ENCODE results near the gene CARD14.
"Not testable (repeated sequence)": the region's sequence is repeated elsewhere in the genome, so short reads cannot be mapped to it uniquely, and the experiment has no call there.

The CARD14 gene

DNA sequence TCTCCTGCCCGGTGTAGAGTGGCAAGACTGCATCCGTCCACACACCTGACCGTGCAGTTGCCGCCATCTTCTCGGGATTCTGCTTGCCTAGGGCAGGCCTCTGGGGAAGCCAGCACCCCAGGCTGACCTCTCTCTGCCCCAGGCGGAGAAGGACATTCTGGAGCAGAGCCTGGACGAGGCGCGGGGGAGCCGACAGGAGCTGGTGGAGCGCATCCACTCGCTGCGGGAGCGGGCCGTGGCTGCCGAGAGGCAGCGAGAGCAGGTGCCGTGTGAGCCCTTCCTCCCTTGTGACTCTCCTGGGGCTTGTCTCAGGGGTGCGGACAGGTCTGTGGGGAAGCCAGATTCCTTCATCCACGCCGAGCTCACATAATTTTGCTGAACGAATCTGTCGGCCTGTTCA lies 19.8 kb downstream of the CARD14 start:
- H3K27me3 Mint-ChIP-seq: peaks cover 78% of the 10 kb centered on the region
- ATAC-seq: no peak
- no peaks in the 10 kb centered on the region for H3K36me3 Mint-ChIP-seq
- H3K9me3 Mint-ChIP-seq: no peaks in the 10 kb centered on the region
- H3K4me3 Mint-ChIP-seq: no peak overlapping the region
- H3K27ac Mint-ChIP-seq: no peak overlapping the region
- H3K4me1 Mint-ChIP-seq: no peaks in the 10 kb centered on the region

DNA sequence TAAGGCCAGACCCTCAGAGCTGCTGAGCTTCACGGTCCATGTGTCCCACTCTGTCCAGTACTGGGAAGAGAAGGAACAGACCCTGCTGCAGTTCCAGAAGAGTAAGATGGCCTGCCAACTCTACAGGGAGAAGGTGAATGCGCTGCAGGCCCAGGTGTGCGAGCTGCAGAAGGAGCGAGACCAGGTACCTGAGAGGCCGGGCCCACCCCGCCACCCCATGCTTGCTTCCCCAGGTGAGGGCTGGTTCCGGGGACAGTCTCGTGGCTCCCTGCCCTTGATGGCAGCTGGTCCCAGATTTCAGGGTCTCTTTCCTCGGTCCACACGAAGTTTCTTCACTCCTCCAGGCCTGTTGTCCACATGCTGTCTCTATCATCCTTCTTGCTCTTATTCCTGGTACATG lies 20.9 kb downstream of the CARD14 start:
- H3K36me3 Mint-ChIP-seq: no peaks in the 10 kb centered on the region
- peaks cover 80% of the 10 kb centered on the region for H3K27me3 Mint-ChIP-seq
- no peak overlapping the region for H3K27ac Mint-ChIP-seq
- no peak for ATAC-seq
- H3K4me1 Mint-ChIP-seq: no peaks in the 10 kb centered on the region
- no peaks in the 10 kb centered on the region for H3K9me3 Mint-ChIP-seq
- no peak overlapping the region for H3K4me3 Mint-ChIP-seq

DNA sequence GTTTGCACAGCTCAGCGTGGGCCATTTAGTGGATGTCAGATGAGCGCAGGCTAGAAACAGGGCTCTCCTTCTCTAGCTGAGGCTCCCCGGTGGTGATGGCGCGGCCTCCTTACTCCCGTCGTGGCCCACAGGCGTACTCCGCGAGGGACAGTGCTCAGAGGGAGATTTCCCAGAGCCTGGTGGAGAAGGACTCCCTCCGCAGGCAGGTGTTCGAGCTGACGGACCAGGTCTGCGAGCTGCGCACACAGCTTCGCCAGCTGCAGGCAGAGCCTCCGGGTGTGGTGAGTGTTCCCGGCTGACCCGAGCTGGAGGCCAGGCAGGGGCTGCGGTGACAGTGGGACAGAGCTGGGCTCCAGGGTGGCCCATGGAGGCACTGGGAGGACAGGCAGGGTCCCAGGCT lies 21.4 kb downstream of the CARD14 start:
- H3K27me3 Mint-ChIP-seq: peaks cover 80% of the 10 kb centered on the region
- peak; percentile 21 for ATAC-seq
- H3K4me1 Mint-ChIP-seq: peaks cover 4% of the 10 kb centered on the region
- H3K9me3 Mint-ChIP-seq: no peaks in the 10 kb centered on the region
- no peak overlapping the region for H3K4me3 Mint-ChIP-seq
- H3K27ac Mint-ChIP-seq: no peak overlapping the region
- no peaks in the 10 kb centered on the region for H3K36me3 Mint-ChIP-seq

DNA sequence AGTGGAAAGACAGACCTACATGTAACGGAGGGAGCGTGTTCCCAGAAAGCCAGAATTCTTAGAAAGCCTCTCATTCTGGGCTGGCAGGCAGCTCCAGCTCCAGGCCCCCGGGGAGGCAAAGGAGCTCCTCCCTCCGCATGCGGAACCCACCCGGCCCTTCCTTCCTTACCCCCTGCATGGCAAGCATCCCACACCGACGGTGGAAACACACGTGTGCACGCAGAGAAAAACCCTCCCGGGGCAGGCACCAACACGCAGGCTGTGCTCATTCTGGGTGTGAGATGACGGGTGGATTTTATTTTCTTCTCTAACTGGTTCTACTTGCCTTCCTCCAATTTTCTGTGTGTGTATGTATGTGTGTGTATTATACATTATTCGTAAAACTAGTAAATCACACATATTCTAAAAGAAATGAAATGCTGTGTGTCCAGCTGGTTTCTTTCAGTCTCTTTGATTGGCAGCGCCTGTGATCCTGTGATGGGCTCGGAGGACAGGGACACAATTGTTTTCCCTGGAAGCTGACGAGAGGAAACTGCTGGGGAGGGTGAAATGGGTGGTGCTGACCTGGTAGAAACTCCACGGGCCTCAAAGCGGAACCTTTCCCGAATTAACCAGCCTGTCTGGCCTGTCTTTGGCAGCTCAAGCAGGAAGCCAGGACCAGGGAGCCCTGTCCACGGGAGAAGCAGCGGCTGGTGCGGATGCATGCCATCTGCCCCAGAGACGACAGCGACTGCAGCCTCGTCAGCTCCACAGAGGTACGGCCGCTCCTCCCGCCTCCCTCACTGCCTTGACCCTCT lies 22.2 kb downstream of the CARD14 start:
- Mint-ChIP-seq H3K27me3 (peaks cover 78% of the 10 kb centered on the region), H3K27ac (no peak overlapping the region), H3K36me3 (no peaks in the 10 kb centered on the region), H3K9me3 (no peaks in the 10 kb centered on the region), H3K4me1 (peaks cover 5% of the 10 kb centered on the region), H3K4me3 (no peak overlapping the region)
- no peak for ATAC-seq

DNA sequence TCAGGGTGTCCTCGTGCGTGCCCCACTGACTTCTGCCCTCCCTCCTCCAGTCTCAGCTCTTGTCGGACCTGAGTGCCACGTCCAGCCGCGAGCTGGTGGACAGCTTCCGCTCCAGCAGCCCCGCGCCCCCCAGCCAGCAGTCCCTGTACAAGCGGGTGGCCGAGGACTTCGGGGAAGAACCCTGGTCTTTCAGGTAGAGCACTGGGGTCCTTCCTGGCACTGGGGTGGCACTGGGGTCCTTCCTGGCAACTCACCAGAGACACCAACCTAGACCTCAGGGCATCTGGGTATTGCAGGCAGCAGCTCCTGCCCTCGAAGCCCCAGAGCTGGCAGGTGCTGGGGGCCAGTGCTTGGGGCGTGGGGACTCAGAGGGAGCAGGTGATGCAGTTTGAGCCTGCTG lies 25.3 kb downstream of the CARD14 start:
- Mint-ChIP-seq H3K9me3 (no peaks in the 10 kb centered on the region), H3K27me3 (peaks cover 58% of the 10 kb centered on the region), H3K4me3 (no peak overlapping the region), H3K4me1 (peaks cover 5% of the 10 kb centered on the region), H3K27ac (no peak overlapping the region), H3K36me3 (no peaks in the 10 kb centered on the region)
- no peak for ATAC-seq

DNA sequence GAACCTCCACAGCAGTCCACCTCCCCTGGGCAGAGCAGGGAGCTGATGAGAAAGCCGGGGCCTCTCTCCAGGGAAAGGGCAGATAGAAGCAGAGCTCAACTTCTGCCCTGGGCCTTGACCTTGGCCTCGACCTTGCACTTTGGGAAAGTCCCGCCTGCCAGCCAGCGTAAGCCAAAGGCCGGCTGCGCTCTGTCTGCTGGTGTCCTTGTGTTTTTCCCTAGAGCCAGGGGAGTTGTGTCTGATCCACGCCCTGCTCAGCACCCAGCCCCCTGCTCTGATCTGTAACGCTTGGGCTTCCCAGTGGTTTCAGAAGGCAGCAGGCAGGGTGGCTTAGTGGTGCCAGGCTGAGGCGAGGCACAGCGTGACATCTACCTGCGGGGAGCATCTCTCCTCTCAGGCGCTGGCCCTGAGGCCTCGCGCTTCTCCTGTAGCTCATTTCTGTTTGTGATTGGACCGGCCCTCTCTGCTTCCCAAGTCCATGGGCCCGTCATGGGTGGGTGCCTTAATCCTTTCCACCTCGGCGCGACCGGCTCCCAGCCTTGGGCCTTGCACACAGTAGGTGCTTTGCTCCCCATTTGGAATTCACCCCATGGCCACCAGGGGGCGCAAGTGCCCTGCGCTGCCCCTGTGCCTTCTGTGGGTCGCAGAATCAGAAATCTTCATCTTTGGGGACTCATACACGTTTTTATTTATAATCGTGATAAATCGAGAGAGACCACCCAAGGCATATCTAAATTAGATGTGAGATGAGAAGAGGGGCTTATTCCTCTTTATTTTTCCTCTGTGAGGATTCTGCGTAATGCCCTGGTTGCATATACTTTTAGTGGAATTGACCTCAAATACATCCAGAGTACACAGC lies 26.1 kb downstream of the CARD14 start:
- Mint-ChIP-seq H3K36me3 (no peaks in the 10 kb centered on the region), H3K4me3 (no peak overlapping the region), H3K27me3 (peaks cover 51% of the 10 kb centered on the region), H3K4me1 (peaks cover 5% of the 10 kb centered on the region), H3K9me3 (no peaks in the 10 kb centered on the region), H3K27ac (no peak overlapping the region)
- no peak for ATAC-seq

DNA sequence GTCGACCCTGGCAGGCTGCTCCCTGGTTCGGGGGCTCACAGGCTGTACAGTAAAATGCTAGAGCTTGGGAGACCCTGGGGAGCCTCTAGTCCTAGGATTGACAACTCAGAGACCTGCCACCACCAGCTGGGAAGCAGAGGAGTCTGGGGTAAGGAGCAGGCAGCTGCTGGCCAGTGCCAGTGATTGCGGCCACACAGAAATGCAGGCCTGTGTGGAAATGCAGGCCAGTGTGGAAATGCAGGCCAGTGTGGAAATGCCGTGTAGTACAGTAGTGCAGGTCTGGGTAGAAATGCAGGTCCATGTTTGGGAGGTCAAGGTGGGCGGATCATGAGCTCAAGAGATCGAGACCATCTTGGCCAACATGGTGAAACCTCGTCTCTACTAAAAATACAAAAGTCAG lies 26.8 kb downstream of the CARD14 start:
- peaks cover 5% of the 10 kb centered on the region for H3K4me1 Mint-ChIP-seq
- no peak for ATAC-seq
- no peak overlapping the region for H3K4me3 Mint-ChIP-seq
- H3K27ac Mint-ChIP-seq: no peak overlapping the region
- no peaks in the 10 kb centered on the region for H3K36me3 Mint-ChIP-seq
- peaks cover 43% of the 10 kb centered on the region for H3K27me3 Mint-ChIP-seq
- H3K9me3 Mint-ChIP-seq: no peaks in the 10 kb centered on the region

DNA sequence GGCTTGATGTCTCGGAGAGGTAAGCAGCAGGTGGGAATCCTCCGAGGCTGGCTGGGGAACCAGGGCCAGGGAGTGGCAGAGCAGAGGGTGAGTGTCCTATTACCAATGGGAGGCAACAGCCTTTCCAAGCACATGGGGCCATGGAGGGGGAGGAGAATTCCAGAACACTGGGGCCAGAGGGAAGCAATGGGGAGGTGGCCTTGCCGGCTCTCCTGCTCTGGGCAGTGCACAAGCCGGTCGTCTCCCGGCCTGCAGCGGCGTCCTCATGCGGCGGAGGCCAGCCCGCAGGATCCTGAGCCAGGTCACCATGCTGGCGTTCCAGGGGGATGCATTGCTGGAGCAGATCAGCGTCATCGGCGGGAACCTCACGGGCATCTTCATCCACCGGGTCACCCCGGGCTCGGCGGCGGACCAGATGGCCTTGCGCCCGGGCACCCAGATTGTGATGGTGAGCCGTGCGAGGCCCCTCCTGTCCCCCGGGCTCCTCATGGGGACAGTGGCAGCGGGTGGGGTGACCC lies 28.4 kb downstream of the CARD14 start:
- no peak overlapping the region for H3K27ac Mint-ChIP-seq
- no peak for ATAC-seq
- H3K4me1 Mint-ChIP-seq: peaks cover 5% of the 10 kb centered on the region
- H3K4me3 Mint-ChIP-seq: no peak overlapping the region
- H3K9me3 Mint-ChIP-seq: no peaks in the 10 kb centered on the region
- no peaks in the 10 kb centered on the region for H3K36me3 Mint-ChIP-seq
- H3K27me3 Mint-ChIP-seq: peaks cover 30% of the 10 kb centered on the region

DNA sequence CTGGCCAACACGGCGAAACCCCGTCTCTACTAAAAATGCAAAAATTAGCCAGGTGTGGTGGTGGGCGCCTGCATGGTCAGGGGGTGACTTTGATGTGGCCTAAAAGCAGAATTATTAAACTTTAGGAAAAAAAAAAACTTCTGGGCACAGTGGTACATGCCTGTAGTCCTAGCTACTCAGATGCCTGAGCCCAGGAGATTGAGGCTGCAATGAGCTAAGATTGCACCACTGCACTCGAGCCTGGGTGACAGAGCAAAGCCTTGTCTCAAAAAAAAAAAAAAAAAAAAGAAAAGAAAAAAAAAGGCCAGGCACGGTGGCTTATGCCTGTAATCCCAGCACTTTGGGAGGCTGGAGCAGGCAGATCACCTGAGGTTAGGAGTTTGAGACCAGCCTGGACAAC lies 29.5 kb downstream of the CARD14 start:
- H3K4me1 Mint-ChIP-seq, ATAC-seq, H3K27ac Mint-ChIP-seq, H3K36me3 Mint-ChIP-seq, H3K9me3 Mint-ChIP-seq, H3K4me3 Mint-ChIP-seq: not testable (repeated sequence)
- H3K27me3 Mint-ChIP-seq: peaks cover 21% of the 10 kb centered on the region

DNA sequence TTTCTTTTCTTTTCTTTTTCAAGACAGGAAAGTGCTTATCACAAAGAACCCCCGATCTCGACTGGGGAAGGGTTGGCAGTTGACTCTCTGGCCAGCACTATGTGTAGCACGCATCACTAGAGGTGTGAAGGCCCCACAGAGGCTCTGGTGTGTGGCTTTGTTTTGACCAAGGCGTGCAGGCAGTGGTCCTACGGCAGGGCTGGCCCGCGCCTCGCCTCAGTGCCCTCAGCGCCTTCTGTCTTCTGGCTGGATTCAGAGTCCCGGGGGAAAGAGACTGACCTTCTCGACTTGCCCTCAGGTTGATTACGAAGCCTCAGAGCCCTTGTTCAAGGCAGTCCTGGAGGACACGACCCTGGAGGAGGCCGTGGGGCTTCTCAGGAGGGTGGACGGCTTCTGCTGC lies 31.6 kb downstream of the CARD14 start:
- Mint-ChIP-seq H3K27ac (no peak overlapping the region), H3K36me3 (no peaks in the 10 kb centered on the region), H3K4me3 (no peak overlapping the region), H3K4me1 (no peaks in the 10 kb centered on the region), H3K9me3 (no peaks in the 10 kb centered on the region), H3K27me3 (peaks cover 4% of the 10 kb centered on the region)
- no peak for ATAC-seq

DNA sequence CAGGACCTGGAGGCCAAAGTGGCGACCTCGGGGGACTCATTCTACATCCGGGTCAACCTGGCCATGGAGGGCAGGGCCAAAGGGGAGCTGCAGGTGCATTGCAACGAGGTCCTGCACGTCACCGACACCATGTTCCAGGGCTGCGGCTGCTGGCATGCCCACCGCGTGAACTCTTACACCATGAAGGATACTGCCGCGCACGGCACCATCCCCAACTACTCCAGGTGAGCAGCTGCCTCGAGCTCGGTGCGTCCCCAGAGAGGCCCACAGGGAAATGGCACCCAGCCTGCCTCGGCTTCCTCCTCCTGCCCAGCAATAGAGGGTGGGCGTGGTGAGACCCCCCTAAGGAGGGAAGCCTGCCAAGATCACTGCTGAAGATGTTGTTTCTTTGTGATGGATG lies 32.4 kb downstream of the CARD14 start:
- no peaks in the 10 kb centered on the region for H3K9me3 Mint-ChIP-seq
- H3K36me3 Mint-ChIP-seq: no peaks in the 10 kb centered on the region
- ATAC-seq: no peak
- H3K4me1 Mint-ChIP-seq: no peaks in the 10 kb centered on the region
- H3K27ac Mint-ChIP-seq: no peak overlapping the region
- no peak overlapping the region for H3K4me3 Mint-ChIP-seq
- H3K27me3 Mint-ChIP-seq: no peaks in the 10 kb centered on the region

DNA sequence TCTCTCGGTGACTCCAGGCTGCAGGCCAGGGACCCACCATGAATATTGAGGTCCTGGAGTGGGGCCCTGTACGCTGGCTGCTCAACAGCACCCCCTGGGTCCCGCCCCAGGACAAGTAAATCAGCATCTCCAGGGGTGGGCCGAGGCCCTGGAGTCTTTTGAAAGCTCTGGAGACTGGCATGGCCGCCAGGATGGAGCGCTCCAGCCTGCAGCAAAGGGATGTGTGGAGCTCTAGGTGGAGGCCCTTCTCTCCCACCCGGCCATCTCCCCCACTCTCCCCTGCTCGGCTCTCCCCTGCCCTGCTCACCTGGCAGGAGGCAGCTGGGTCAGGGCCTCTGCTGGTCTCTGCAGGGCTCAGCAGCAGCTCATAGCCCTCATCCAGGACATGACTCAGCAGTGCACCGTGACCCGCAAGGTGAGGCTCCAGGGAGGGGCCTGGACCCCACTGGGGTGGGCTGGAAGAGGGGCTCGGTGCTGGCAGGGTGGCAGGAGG lies 33.7 kb downstream of the CARD14 start:
- H3K4me3 Mint-ChIP-seq: no peak overlapping the region
- no peaks in the 10 kb centered on the region for H3K9me3 Mint-ChIP-seq
- no peak overlapping the region for H3K27ac Mint-ChIP-seq
- H3K36me3 Mint-ChIP-seq: no peaks in the 10 kb centered on the region
- H3K4me1 Mint-ChIP-seq: no peaks in the 10 kb centered on the region
- H3K27me3 Mint-ChIP-seq: no peaks in the 10 kb centered on the region
- ATAC-seq: no peak

DNA sequence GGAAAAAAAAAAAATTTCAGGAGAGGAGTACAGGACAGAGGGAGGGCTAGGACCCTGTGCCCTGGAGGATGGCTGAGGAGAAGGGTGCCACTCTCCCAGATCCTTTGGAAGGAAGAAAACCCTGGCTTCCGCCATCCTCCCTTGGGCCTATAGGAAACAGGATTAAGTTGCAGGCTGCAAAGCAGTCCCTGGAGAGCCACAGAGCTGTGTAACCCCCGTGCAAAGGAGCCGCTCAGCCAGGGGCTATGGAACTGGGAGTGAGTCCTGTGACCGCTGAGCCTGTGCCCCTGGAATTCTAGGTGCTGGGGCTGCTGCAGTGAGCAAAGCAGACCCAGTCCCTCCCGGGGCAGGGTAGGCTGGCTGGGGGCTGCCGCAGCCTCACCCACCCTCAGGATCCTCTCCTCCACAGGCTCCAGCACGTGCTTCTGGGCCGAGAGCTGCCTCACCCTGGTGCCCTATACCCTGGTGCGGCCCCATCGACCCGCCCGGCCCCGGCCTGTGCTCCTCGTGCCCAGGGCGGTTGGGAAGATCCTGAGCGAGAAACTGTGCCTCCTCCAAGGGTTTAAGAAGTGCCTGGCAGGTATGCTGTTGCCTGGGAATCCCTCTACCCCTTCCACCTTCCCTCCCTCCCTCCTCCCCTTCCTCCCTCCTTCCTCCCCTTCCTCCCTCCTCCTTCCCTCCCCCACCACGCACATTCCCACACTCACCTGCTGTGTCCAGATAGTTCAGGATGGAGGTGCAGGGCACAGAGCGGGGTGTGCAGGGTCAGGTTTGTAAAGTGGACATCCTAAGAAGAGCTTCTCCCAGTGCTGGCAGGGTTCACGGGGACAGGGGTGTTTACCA lies 35.0 kb downstream of the CARD14 start:
- H3K36me3 Mint-ChIP-seq: peaks cover 8% of the 10 kb centered on the region
- ATAC-seq: no peak
- no peaks in the 10 kb centered on the region for H3K27me3 Mint-ChIP-seq
- H3K4me3 Mint-ChIP-seq: no peak overlapping the region
- H3K4me1 Mint-ChIP-seq: no peaks in the 10 kb centered on the region
- H3K27ac Mint-ChIP-seq: no peak overlapping the region
- H3K9me3 Mint-ChIP-seq: no peaks in the 10 kb centered on the region

DNA sequence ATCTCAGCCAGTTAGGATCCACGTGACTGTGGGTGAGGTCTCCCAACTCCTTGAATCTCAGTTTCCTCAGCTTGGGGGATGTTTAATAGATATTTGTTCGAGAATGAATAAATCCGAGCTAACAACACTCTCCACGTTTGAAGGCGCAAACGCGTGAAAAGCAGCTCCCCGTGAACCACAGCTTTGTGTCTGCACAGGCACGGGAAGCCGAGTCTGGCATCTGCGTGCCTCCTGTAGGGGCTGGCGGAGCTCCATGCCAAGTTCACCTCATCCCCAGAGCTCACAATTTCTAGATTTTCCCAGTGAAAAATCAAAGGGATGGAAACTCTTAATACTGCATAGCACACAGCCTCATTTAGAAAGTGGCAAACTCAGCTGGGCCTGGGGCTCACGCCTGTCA lies 36.0 kb downstream of the CARD14 start:
- Mint-ChIP-seq H3K27me3 (no peaks in the 10 kb centered on the region), H3K27ac (no peak overlapping the region), H3K36me3 (peaks cover 18% of the 10 kb centered on the region), H3K4me1 (no peaks in the 10 kb centered on the region), H3K9me3 (no peaks in the 10 kb centered on the region), H3K4me3 (no peak overlapping the region)
- no peak for ATAC-seq

DNA sequence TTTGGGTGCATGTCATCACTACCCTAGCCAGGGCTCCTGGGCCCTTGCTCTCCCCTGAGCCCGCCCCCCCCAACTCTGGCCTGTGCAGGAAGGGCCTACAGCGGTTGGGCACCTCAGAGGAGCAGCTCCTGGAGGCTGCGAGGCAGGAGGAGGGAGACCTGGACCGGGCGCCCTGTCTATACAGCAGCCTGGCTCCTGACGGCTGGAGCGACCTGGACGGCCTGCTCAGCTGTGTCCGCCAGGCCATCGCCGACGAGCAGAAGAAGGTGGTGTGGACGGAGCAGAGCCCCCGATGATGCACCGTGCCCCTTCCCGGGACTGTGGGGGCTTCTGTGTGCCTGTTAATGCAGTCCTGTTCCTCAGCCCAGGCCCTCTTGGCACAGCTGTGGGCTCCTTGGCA lies 38.2 kb downstream of the CARD14 start:
- Mint-ChIP-seq H3K27ac (no peak overlapping the region), H3K9me3 (no peaks in the 10 kb centered on the region), H3K36me3 (peaks cover 30% of the 10 kb centered on the region), H3K4me3 (no peak overlapping the region), H3K4me1 (peaks cover 5% of the 10 kb centered on the region), H3K27me3 (no peaks in the 10 kb centered on the region)
- ATAC-seq: no peak

Data from stimulated activated memory B cell treated with anti-CD40 and anti-IgM and Interleukin-4, amounts not matched to agents 10 μg/mL and 1 μg/mL and 100 μg/mL, for 72 hours (primary cell).